Smooth muscle cell (in vitro differentiated cells): ENCODE data around the gene LY6G5B. TPM values are rescaled to one million over a fixed set of nuclear protein-coding genes. Genes with fewer than 3 reads are reported as not detected.

Experiments used
- DNase-seq: peaks from one replicate; lab custom pipeline; 2025; ENCODE audit not compliant: unreplicated experiment; lab: John Stamatoyannopoulos, UW
- H2AFZ ChIP-seq: fragments of 200-600 bp; sonication (generic); 2 replicates; pipeline ENCODE4 v1.6.0; 2016; ENCODE audit warnings: antibody characterized with exemption, low read depth, mild to moderate bottlenecking
- H3F3A ChIP-seq: fragments of 200-600 bp; sonication (generic); 2 replicates; pipeline ENCODE4 v1.6.0; 2017; ENCODE audit warnings: antibody characterized with exemption, low read depth
- H3K27ac ChIP-seq: fragments of 200-600 bp; sonication (generic); 2 replicates; pipeline ENCODE4 v1.5.1; 2016; ENCODE audit warnings: low read depth, mild to moderate bottlenecking
- H3K27me3 ChIP-seq: fragments of 200-600 bp; sonication (generic); 2 replicates; pipeline ENCODE4 v1.6.1; 2016; ENCODE audit warnings: low read depth, mild to moderate bottlenecking
- H3K36me3 ChIP-seq: fragments of 200-600 bp; sonication (generic); 2 replicates; pipeline ENCODE4 v1.5.1; 2016; ENCODE audit warnings: low read depth
- H3K4me1 ChIP-seq: fragments of 200-600 bp; sonication (generic); 2 replicates; pipeline ENCODE4 v1.5.1; 2016; ENCODE audit warnings: low read depth
- H3K4me2 ChIP-seq: fragments of 200-600 bp; sonication (generic); 2 replicates; pipeline ENCODE4 v1.6.0; 2016; ENCODE audit warnings: mild to moderate bottlenecking
- H3K4me3 ChIP-seq: fragments of 200-600 bp; sonication (generic); 2 replicates; pipeline ENCODE4 v1.5.1; 2016; ENCODE audit warnings: mild to moderate bottlenecking
- H3K79me2 ChIP-seq: fragments of 200-600 bp; sonication (generic); 2 replicates; pipeline ENCODE4 v1.6.0; 2016; ENCODE audit warnings: low read depth, mild to moderate bottlenecking
- H3K9ac ChIP-seq: fragments of 200-600 bp; sonication (generic); 2 replicates; pipeline ENCODE4 v1.6.0; 2016; ENCODE audit warnings: low read depth
- H3K9me3 ChIP-seq: fragments of 200-600 bp; sonication (generic); replicated peaks from 2 replicates; pipeline ENCODE4 v1.5.1; 2016; ENCODE audit warnings: low read depth
- H4K20me1 ChIP-seq: fragments of 200-600 bp; sonication (generic); 2 replicates; pipeline ENCODE4 v1.6.0; 2016; ENCODE audit warnings: low read depth
- WGBS: methylation state at CpG from one replicate; pipeline ENCODE4 v1.1.7; 2016; ENCODE audit warnings: low lambda C conversion rate; 5-methylcytosine and 5-hydroxymethylcytosine counted together
- polyA plus RNA-seq: library from polyadenylated mRNA; unstranded; fragments of >200 nt; fragmentation: Nextera tagmentation; extraction: Ambion mirVana; gene quantifications from 2 replicates; pipeline ENCODE4 v1.2.1, GENCODE V29; 2016
- total RNA-seq: library from RNA; depleted of rRNA; stranded (reverse); fragments of >200 nt; gene quantifications from 2 replicates; pipeline ENCODE4 v1.2.3, GENCODE V29; 2014
- TF ChIP-seq, protein P1 (sequence below): fragments of 200-600 bp; sonication (generic); IDR thresholded peaks from 2 replicates; pipeline ENCODE4 v1.5.1; 2017; ENCODE audit warnings: borderline replicate concordance, mild to moderate bottlenecking, antibody characterized with exemption; ENCODE audit not compliant: insufficient read depth, poor library complexity, severe bottlenecking

LY6G5B gene
- total and polyA plus RNA-seq, 2 experiments from 2014 or later, result 1.5 to 5.6 TPM

DNA sequence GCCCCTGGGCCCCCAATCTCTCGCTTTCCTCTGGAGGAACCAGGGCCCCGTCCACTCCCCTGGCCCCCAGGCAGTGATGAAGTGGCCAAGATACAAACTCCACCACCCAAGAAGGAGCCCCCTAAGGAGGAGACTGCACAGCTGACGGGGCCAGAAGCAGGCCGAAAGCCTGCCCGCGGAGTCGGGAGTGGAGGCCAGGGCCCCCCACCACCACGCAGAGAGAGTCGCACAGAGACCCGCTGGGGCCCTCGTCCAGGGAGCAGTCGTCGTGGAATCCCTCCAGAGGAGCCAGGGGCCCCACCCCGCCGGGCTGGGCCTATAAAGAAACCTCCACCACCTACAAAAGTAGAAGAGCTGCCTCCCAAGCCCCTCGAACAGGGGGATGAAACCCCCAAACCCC lies 38.6 kb upstream of the LY6G5B start:
- Histone ChIP-seq H3K9me3 (no peaks in the 10 kb centered on the region), H2AFZ (no peak overlapping the region), H3K36me3 (peaks cover 31% of the 10 kb centered on the region), H3F3A (peaks cover 62% of the 10 kb centered on the region), H3K4me1 (no peaks in the 10 kb centered on the region), H3K27ac (no peak overlapping the region), H3K4me3 (no peak overlapping the region), H3K79me2 (peaks cover 26% of the 10 kb centered on the region), H3K27me3 (no peaks in the 10 kb centered on the region), H3K4me2 (no peak overlapping the region), H4K20me1 (peaks cover 78% of the 10 kb centered on the region), H3K9ac (no peak overlapping the region)
- TF ChIP-seq, protein P1, sequence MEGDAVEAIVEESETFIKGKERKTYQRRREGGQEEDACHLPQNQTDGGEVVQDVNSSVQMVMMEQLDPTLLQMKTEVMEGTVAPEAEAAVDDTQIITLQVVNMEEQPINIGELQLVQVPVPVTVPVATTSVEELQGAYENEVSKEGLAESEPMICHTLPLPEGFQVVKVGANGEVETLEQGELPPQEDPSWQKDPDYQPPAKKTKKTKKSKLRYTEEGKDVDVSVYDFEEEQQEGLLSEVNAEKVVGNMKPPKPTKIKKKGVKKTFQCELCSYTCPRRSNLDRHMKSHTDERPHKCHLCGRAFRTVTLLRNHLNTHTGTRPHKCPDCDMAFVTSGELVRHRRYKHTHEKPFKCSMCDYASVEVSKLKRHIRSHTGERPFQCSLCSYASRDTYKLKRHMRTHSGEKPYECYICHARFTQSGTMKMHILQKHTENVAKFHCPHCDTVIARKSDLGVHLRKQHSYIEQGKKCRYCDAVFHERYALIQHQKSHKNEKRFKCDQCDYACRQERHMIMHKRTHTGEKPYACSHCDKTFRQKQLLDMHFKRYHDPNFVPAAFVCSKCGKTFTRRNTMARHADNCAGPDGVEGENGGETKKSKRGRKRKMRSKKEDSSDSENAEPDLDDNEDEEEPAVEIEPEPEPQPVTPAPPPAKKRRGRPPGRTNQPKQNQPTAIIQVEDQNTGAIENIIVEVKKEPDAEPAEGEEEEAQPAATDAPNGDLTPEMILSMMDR, result no peak
- DNase-seq, result no peak
- WGBS, result 95% methylated on average over 16 of the region's 16 CpGs

- H3K9me3 ChIP-seq, result no peaks in the 10 kb centered on the region
- no peaks in the 10 kb centered on the region for H3K27me3 ChIP-seq
- H3K4me3 ChIP-seq, result no peak overlapping the region
- WGBS, result 96% methylated on average over 31 of the region's 32 CpGs
- H3K27ac ChIP-seq, result no peak overlapping the region
- H3K79me2 ChIP-seq, result peaks cover 20% of the 10 kb centered on the region
- H3K9ac ChIP-seq, result no peak overlapping the region
- H2AFZ ChIP-seq, result no peak overlapping the region
- H3K36me3 ChIP-seq, result peaks cover 34% of the 10 kb centered on the region
- H3F3A ChIP-seq, result peaks cover 66% of the 10 kb centered on the region
- TF ChIP-seq, protein P1, result no peak
- H4K20me1 ChIP-seq, result peaks cover 72% of the 10 kb centered on the region
- H3K4me2 ChIP-seq, result no peak overlapping the region
- no peak for DNase-seq
- H3K4me1 ChIP-seq, result no peaks in the 10 kb centered on the region
These were observed 38.0 kb upstream of the LY6G5B start for GRCh38 chr6:31631681-31632278.

GRCh38 chr6:31632279-31632946 lies 37.4 kb upstream of the LY6G5B start:
- H3K79me2 ChIP-seq, result peaks cover 17% of the 10 kb centered on the region
- no peak overlapping the region for H3K27ac ChIP-seq
- H3K36me3 ChIP-seq, result peaks cover 34% of the 10 kb centered on the region
- DNase-seq, result no peak
- no peak overlapping the region for H3K4me2 ChIP-seq
- no peak overlapping the region for H3K4me3 ChIP-seq
- peaks cover 66% of the 10 kb centered on the region for H4K20me1 ChIP-seq
- 95% methylated on average over 26 of the region's 26 CpGs for WGBS
- no peaks in the 10 kb centered on the region for H3K4me1 ChIP-seq
- peaks cover 67% of the 10 kb centered on the region for H3F3A ChIP-seq
- no peak overlapping the region for H3K9ac ChIP-seq
- no peaks in the 10 kb centered on the region for H3K9me3 ChIP-seq
- H3K27me3 ChIP-seq, result no peaks in the 10 kb centered on the region
- H2AFZ ChIP-seq, result no peak overlapping the region
- TF ChIP-seq, protein P1, result no peak
